Astrocyte (in vitro differentiated cells and primary cell): ENCODE results near the gene DAZAP1. TPM values are rescaled to one million over a fixed set of nuclear protein-coding genes. Genes with fewer than 3 reads are reported as not detected.

ENCODE experiments used
- DNase-seq: peaks from one replicate; pipeline ENCODE4 v3.0.0-alpha.2; 2010; ENCODE audit warnings: low read depth
- FAIRE-seq: peaks from 2 replicates; lab custom pipeline; 2011; peaks lifted over from hg19 to GRCh38; lab: Jason Lieb, UNC
- H2AFZ ChIP-seq: 2 replicates; pipeline ENCODE4 v1.6.0; 2012; ENCODE audit warnings: low read depth, low read length, inconsistent platforms
- H3K27ac ChIP-seq: 2 replicates; pipeline ENCODE4 v1.5.1; 2011; ENCODE audit warnings: low read depth, low read length, inconsistent platforms
- H3K27me3 ChIP-seq: 2 replicates; pipeline ENCODE4 v1.6.0; 2011; ENCODE audit warnings: low read length, inconsistent platforms; ENCODE audit not compliant: insufficient read depth
- H3K36me3 ChIP-seq: 2 replicates; pipeline ENCODE4 v1.5.1; 2011; ENCODE audit warnings: low read length, inconsistent platforms; ENCODE audit not compliant: insufficient read depth
- H3K4me1 ChIP-seq: 2 replicates; pipeline ENCODE4 v1.5.1; 2011; ENCODE audit warnings: low read length, inconsistent platforms; ENCODE audit not compliant: insufficient read depth
- H3K4me2 ChIP-seq: 2 replicates; pipeline ENCODE4 v1.6.0; 2012; ENCODE audit warnings: low read length, inconsistent platforms
- H3K4me3 ChIP-seq: 2 replicates; pipeline ENCODE4 v1.5.1; 2011; ENCODE audit warnings: low read depth, mild to moderate bottlenecking, low read length, inconsistent platforms; ENCODE audit not compliant: insufficient read depth
- H3K79me2 ChIP-seq: 2 replicates; pipeline ENCODE4 v1.6.0; 2012; ENCODE audit warnings: mild to moderate bottlenecking, low read length, inconsistent platforms; ENCODE audit not compliant: insufficient read depth
- H3K9ac ChIP-seq: 2 replicates; pipeline ENCODE4 v1.6.0; 2012; ENCODE audit warnings: mild to moderate bottlenecking, low read length, inconsistent platforms
- H3K9me3 ChIP-seq: 2 replicates; pipeline ENCODE4 v1.5.1; 2012; ENCODE audit warnings: low read depth, mild to moderate bottlenecking, low read length, inconsistent platforms; ENCODE audit not compliant: insufficient read depth
- H4K20me1 ChIP-seq: 2 replicates; pipeline ENCODE4 v1.6.0; 2012; ENCODE audit warnings: low read length, inconsistent platforms; ENCODE audit not compliant: insufficient read depth
- H3K27ac Mint-ChIP-seq: one replicate; pipeline ENCODE4 v1.8.0; 2021; ENCODE audit warnings: mild to moderate bottlenecking, mixed read lengths; ENCODE audit not compliant: unreplicated experiment
- H3K27me3 Mint-ChIP-seq: one replicate; pipeline ENCODE4 v1.8.0; 2021; ENCODE audit warnings: low read depth, mixed read lengths; ENCODE audit not compliant: unreplicated experiment
- H3K36me3 Mint-ChIP-seq: one replicate; pipeline ENCODE4 v1.8.0; 2021; ENCODE audit warnings: low read depth, mixed read lengths; ENCODE audit not compliant: unreplicated experiment
- H3K4me1 Mint-ChIP-seq: one replicate; pipeline ENCODE4 v1.8.0; 2021; ENCODE audit warnings: low read depth, mixed read lengths; ENCODE audit not compliant: unreplicated experiment
- H3K4me3 Mint-ChIP-seq: one replicate; pipeline ENCODE4 v1.8.0; 2021; ENCODE audit warnings: mild to moderate bottlenecking, moderate library complexity, mixed read lengths; ENCODE audit not compliant: unreplicated experiment
- H3K9me3 Mint-ChIP-seq: one replicate; pipeline ENCODE4 v1.8.0; 2021; ENCODE audit warnings: mild to moderate bottlenecking, mixed read lengths; ENCODE audit not compliant: unreplicated experiment
- CTCF ChIP-seq: IDR thresholded peaks from 2 replicates; pipeline ENCODE4 v1.5.1; 2011; ENCODE audit warnings: low read depth, mild to moderate bottlenecking, inconsistent platforms, low read length, moderate library complexity; ENCODE audit not compliant: insufficient read depth
- EZH2 ChIP-seq: IDR thresholded peaks from 2 replicates; pipeline ENCODE4 v1.6.1; 2012; ENCODE audit warnings: mild to moderate bottlenecking, low read length, inconsistent platforms; ENCODE audit not compliant: insufficient read depth
- total RNA-seq: library from RNA; stranded (reverse); gene quantifications from 2 replicates; pipeline ENCODE4 v1.2.1, GENCODE V29; 2021

The DAZAP1 gene
- total RNA-seq, 1 donor from 2014 or later, result 108 TPM

- Histone ChIP-seq H3K4me1 (peaks cover 12% of the 10 kb centered on the region), H3K9me3 (no peaks in the 10 kb centered on the region), H4K20me1 (peaks cover 68% of the 10 kb centered on the region), H3K27ac (no peak overlapping the region), H3K27me3 (peaks cover 5% of the 10 kb centered on the region), H3K4me2 (no peak overlapping the region), H3K36me3 (no peaks in the 10 kb centered on the region), H3K4me3 (no peak overlapping the region), H3K9ac (no peak overlapping the region), H3K79me2 (peaks cover 8% of the 10 kb centered on the region), H2AFZ (no peak overlapping the region)
- Mint-ChIP-seq H3K4me3 (no peak overlapping the region), H3K27me3 (peaks cover 2% of the 10 kb centered on the region), H3K36me3 (no peaks in the 10 kb centered on the region), H3K27ac (peak overlapping the region; percentile 62), H3K4me1 (peaks cover 4% of the 10 kb centered on the region), H3K9me3 (peaks cover 3% of the 10 kb centered on the region)
- DNase-seq, result no peak
- no peak for FAIRE-seq
- TF ChIP-seq EZH2, result no peak
Measured at GRCh38 chr19:1472231-1473084, 65.1 kb downstream of the DAZAP1 start.

DNA sequence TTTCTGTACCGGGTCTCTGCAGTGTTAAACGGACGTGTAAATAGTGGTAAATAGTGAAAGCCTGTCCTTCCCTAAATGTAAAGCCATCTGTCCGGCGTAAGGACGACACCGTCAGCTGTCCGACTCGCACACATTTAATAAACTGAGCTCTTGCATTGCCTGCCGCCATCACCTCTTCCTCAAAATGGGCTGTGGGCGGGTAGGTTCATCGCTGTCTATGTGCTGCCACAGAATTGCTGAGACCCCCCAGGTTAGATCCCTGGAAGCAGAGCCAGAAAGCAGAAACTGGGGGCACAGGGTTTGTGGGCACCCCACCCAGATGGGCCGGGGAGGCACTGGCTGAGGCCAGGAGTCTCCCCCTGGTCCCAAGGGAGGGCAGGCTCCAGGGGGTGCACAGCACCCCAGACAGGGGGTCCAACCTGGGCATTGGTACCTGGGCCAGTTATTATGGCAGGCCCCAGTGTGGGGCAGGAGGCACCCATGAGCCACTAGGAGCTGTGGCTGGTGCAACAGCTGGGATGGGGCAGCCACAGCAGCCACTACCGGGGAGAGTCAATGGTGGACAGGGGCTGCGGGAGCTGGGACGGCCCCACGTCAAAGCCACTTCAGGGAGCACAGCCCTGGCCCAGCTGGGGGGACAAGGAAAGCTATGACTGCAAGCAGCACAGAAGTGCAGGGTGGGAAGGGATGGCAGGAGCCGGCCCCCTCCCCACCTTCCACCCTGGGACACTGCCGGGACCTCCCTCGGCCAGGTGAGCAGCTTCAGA is 65.9 kb downstream of the DAZAP1 start:
- H3K27ac Mint-ChIP-seq, result peak overlapping the region; percentile 62
- H2AFZ ChIP-seq, result no peak overlapping the region
- H3K36me3 ChIP-seq, result no peaks in the 10 kb centered on the region
- no peak overlapping the region for H3K4me2 ChIP-seq
- peaks cover 12% of the 10 kb centered on the region for H3K4me1 ChIP-seq
- peaks cover 5% of the 10 kb centered on the region for H3K27me3 ChIP-seq
- no peak for DNase-seq
- no peak for FAIRE-seq
- no peak overlapping the region for H3K4me3 ChIP-seq
- peaks cover 4% of the 10 kb centered on the region for H3K4me1 Mint-ChIP-seq
- peaks cover 69% of the 10 kb centered on the region for H4K20me1 ChIP-seq
- H3K9ac ChIP-seq, result no peak overlapping the region
- no peaks in the 10 kb centered on the region for H3K36me3 Mint-ChIP-seq
- peaks cover 15% of the 10 kb centered on the region for H3K79me2 ChIP-seq
- H3K9me3 Mint-ChIP-seq, result peaks cover 3% of the 10 kb centered on the region
- H3K9me3 ChIP-seq, result no peaks in the 10 kb centered on the region
- TF ChIP-seq CTCF, result no peak
- TF ChIP-seq EZH2, result no peak
- H3K27ac ChIP-seq, result no peak overlapping the region
- no peak overlapping the region for H3K4me3 Mint-ChIP-seq
- H3K27me3 Mint-ChIP-seq, result peaks cover 2% of the 10 kb centered on the region

- Histone ChIP-seq H3K27me3 (peaks cover 5% of the 10 kb centered on the region), H3K27ac (no peak overlapping the region), H3K36me3 (no peaks in the 10 kb centered on the region), H3K9me3 (no peaks in the 10 kb centered on the region), H3K79me2 (peaks cover 23% of the 10 kb centered on the region), H4K20me1 (peaks cover 69% of the 10 kb centered on the region), H3K4me2 (peak overlapping the region; percentile 32), H3K4me1 (peaks cover 12% of the 10 kb centered on the region), H2AFZ (no peak overlapping the region), H3K4me3 (no peak overlapping the region), H3K9ac (no peak overlapping the region)
- Mint-ChIP-seq H3K36me3 (no peaks in the 10 kb centered on the region), H3K9me3 (peaks cover 3% of the 10 kb centered on the region), H3K4me3 (no peak overlapping the region), H3K27me3 (peaks cover 2% of the 10 kb centered on the region), H3K27ac (no peak overlapping the region), H3K4me1 (peaks cover 4% of the 10 kb centered on the region)
- FAIRE-seq, result no peak
- TF ChIP-seq EZH2 (no peak), CTCF (no peak)
- peak; percentile 47 for DNase-seq
Measured at GRCh38 chr19:1474011-1474764, 66.8 kb downstream of the DAZAP1 start.
